Muscle of leg (tissue), 11 donors: ENCODE measurements around the gene F13B. TPM values are rescaled to one million over a fixed set of nuclear protein-coding genes. Genes with fewer than 3 reads are reported as not detected.

ENCODE experiments used
- DNase-seq: peaks from one replicate; pipeline ENCODE4 v3.0.0; 2013
- H3K27ac ChIP-seq: one replicate; pipeline ENCODE4 v1.5.1; 2013; ENCODE audit warnings: mild to moderate bottlenecking, low read length, control low read depth
- H3K27me3 ChIP-seq: one replicate; pipeline ENCODE4 v1.6.1; 2013; ENCODE audit warnings: low read length; ENCODE audit not compliant: control insufficient read depth, insufficient read depth
- H3K36me3 ChIP-seq: one replicate; pipeline ENCODE4 v1.6.1; 2013; ENCODE audit warnings: low read length; ENCODE audit not compliant: control insufficient read depth, insufficient read depth
- H3K4me1 ChIP-seq: one replicate; pipeline ENCODE4 v1.6.1; 2013; ENCODE audit warnings: low read length; ENCODE audit not compliant: control insufficient read depth, insufficient read depth
- H3K4me3 ChIP-seq: one replicate; pipeline ENCODE4 v1.5.1; 2013; ENCODE audit warnings: low read length, control low read depth
- H3K9me3 ChIP-seq: replicated peaks from 2 replicates; pipeline ENCODE4 v1.6.1; 2013; ENCODE audit warnings: low read depth, low read length; ENCODE audit not compliant: control insufficient read depth
- WGBS: methylation state at CpG from one replicate; pipeline ENCODE4 v1.1.5; 2013; ENCODE audit warnings: missing lambda C conversion rate; ENCODE audit not compliant: insufficient coverage; 5-methylcytosine and 5-hydroxymethylcytosine counted together
- polyA plus RNA-seq, 8 donors: library from polyadenylated mRNA; unstranded; fragments of 120-200 nt; gene quantifications; one replicate each; pipeline versions ENCODE4 v1.2.1 to v1.2.3, GENCODE V29; 2013; ENCODE audit warnings: inconsistent platforms in 1 of 8, low replicate concordance in 1 of 8; ENCODE audit not compliant: insufficient read length in 8 of 8, insufficient read depth in 1 of 8
- total RNA-seq: library from RNA; stranded (reverse); fragments of 120-200 nt; gene quantifications from one replicate; pipeline ENCODE4 v1.2.4, GENCODE V29; 2013

Gene F13B
- total and polyA plus RNA-seq, 9 donors: 0.26 to 0.49 (median 0.43) TPM; not detected in 6

GRCh38 chr1:197093226-197093885, 26.3 kb upstream of the F13B start:
- no CpG with 5 or more reads among the region's 4 CpGs for WGBS

GRCh38 chr1:197092491-197093023, 25.5 kb upstream of the F13B start:
- no peaks in the 10 kb centered on the region for H3K4me1 ChIP-seq
- WGBS: no CpG with 5 or more reads among the region's 1 CpG
- no peak overlapping the region for H3K4me3 ChIP-seq
- no peaks in the 10 kb centered on the region for H3K27me3 ChIP-seq
- no peaks in the 10 kb centered on the region for H3K9me3 ChIP-seq
- no peak for DNase-seq
- peaks cover 2% of the 10 kb centered on the region for H3K36me3 ChIP-seq
- H3K27ac ChIP-seq: no peak overlapping the region

More at GRCh38 chr1:197093226-197093885, 26.3 kb upstream of the F13B start:
- no peaks in the 10 kb centered on the region for H3K27me3 ChIP-seq
- no peaks in the 10 kb centered on the region for H3K36me3 ChIP-seq
- H3K4me3 ChIP-seq: no peak overlapping the region
- no peak for DNase-seq
- no peaks in the 10 kb centered on the region for H3K9me3 ChIP-seq
- H3K27ac ChIP-seq: no peak overlapping the region
- no peaks in the 10 kb centered on the region for H3K4me1 ChIP-seq

DNA sequence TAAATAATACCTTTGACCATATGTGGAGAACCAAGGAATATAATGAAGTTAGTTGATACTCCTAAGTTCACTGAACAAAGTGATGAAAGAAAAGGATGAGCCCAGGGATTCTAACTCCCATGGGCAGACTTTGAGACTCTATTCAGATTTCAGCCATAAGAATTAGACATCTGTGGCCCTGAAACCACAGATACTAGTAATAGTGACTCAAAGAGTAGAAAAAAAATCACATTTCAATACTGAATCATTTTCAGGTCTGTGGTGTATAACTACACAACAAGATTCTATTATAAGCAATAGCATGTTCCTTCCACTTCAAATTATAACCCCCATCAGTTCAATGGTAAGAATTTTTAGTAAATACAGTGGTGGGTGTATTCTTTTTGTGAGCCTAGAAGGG, 16.4 kb upstream of the F13B start:
- Histone ChIP-seq H3K4me3 (no peak overlapping the region), H3K36me3 (peaks cover 19% of the 10 kb centered on the region), H3K4me1 (no peaks in the 10 kb centered on the region), H3K27ac (no peak overlapping the region), H3K9me3 (peaks cover 17% of the 10 kb centered on the region), H3K27me3 (no peaks in the 10 kb centered on the region)
- DNase-seq: no peak

DNA sequence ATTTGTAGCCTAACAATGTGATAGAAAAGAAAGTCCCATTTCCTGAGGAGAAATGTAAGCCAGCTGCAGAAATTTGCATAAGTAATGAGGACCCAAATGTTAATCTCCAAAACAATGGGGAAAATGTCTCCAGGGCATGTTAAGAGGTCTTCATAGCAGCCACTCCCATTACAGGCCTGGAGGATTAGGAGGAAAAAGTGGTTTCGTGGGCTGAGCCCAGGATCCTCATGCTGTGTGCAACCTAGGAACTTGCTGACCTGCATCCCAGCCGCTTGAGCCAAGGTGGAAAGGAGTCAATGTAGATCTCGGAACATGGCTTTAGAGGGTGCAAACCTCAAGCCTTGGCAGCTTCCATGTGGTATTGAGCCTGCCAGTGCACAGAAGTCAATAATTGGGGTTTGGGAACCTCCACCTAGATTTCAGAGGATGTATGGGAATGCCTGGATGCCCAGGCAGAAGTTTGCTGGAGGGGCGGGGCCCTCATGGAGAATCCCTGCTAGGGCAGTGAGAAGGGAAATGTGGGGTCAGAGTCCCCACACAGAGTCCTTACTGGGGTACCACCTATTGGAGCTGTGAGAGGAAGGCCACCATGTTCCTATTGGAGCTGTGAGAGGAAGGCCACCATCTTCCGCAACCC, 14.2 kb upstream of the F13B start:
- Histone ChIP-seq H3K9me3 (peaks cover 17% of the 10 kb centered on the region), H3K4me1 (no peaks in the 10 kb centered on the region), H3K27me3 (no peaks in the 10 kb centered on the region), H3K36me3 (peaks cover 15% of the 10 kb centered on the region), H3K4me3 (no peak overlapping the region), H3K27ac (no peak overlapping the region)
- WGBS: 98% methylated on average over 4 of the region's 5 CpGs
- DNase-seq: no peak

- Histone ChIP-seq H3K27me3 (no peaks in the 10 kb centered on the region), H3K36me3 (peaks cover 14% of the 10 kb centered on the region), H3K9me3 (peaks cover 17% of the 10 kb centered on the region), H3K4me3 (no peak overlapping the region), H3K27ac (no peak overlapping the region), H3K4me1 (no peaks in the 10 kb centered on the region)
- WGBS: no CpG with 5 or more reads among the region's 2 CpGs
- no peak for DNase-seq
Measured at GRCh38 chr1:197080323-197080722, 13.3 kb upstream of the F13B start.

DNA sequence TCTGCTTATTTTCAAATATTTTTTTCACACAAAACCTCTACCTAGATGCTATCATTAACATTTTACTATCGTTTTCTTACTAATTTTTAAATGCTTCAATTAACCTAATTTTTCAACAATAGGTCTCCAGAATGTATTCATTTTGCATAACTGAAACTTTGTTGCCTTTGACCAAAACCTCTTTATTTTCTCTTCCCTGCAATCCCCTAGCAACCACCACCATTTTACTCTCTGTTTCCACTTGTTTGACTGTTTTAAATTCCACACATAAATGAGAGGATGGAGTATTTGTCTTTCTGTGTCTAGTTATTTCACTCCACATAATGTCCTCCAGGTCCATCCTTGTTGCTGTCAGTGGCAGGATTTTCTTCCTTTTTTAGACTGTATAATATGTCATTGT, 9.5 kb upstream of the F13B start:
- no peaks in the 10 kb centered on the region for H3K4me1 ChIP-seq

GRCh38 chr1:197073978-197074377, 6.9 kb upstream of the F13B start:
- WGBS: no CpG with 5 or more reads among the region's 1 CpG
- no peaks in the 10 kb centered on the region for H3K36me3 ChIP-seq
- no peak overlapping the region for H3K27ac ChIP-seq
- no peaks in the 10 kb centered on the region for H3K4me1 ChIP-seq
- DNase-seq: no peak
- H3K27me3 ChIP-seq: no peaks in the 10 kb centered on the region
- no peak overlapping the region for H3K4me3 ChIP-seq
- H3K9me3 ChIP-seq: no peaks in the 10 kb centered on the region

More for the DNA sequence above, 9.5 kb upstream of the F13B start:
- H3K27ac ChIP-seq: no peak overlapping the region
- H3K27me3 ChIP-seq: no peaks in the 10 kb centered on the region
- peaks cover 7% of the 10 kb centered on the region for H3K9me3 ChIP-seq
- H3K4me3 ChIP-seq: no peak overlapping the region
- DNase-seq: no peak
- 100% methylated on average over 1 of the region's 1 CpG for WGBS
- H3K36me3 ChIP-seq: no peaks in the 10 kb centered on the region

DNA sequence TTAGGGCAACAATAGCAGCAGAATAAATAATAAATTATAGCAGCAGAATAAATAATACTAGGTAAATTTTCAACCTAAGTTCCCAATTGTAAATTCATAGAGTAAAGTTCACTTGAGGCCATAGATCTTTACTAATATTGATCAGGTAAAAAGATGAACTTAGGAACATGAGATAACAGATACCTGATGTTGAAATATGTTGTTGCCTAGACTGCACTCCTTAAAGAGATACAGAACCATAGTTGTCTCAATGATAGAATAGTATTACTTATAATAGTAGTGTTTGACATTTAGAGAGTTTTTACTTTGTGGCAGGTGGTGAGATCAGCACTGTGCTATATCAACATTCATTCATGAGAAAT, 378 bp upstream of the F13B start:
- Histone ChIP-seq H3K27me3 (no peaks in the 10 kb centered on the region), H3K4me1 (no peaks in the 10 kb centered on the region), H3K4me3 (no peak overlapping the region), H3K36me3 (no peaks in the 10 kb centered on the region), H3K9me3 (no peaks in the 10 kb centered on the region), H3K27ac (no peak overlapping the region)
- DNase-seq: no peak

- Histone ChIP-seq H3K27me3 (no peaks in the 10 kb centered on the region), H3K27ac (no peak overlapping the region), H3K4me1 (no peaks in the 10 kb centered on the region), H3K4me3 (no peak overlapping the region), H3K36me3 (no peaks in the 10 kb centered on the region), H3K9me3 (no peaks in the 10 kb centered on the region)
- no peak for DNase-seq
- WGBS: no CpG with 5 or more reads among the region's 1 CpG
Measured at GRCh38 chr1:197066277-197066676, 783 bp downstream of the F13B start.

- no peaks in the 10 kb centered on the region for H3K9me3 ChIP-seq
- H3K27ac ChIP-seq: no peak overlapping the region
- no peaks in the 10 kb centered on the region for H3K4me1 ChIP-seq
- H3K36me3 ChIP-seq: no peaks in the 10 kb centered on the region
- no peak for DNase-seq
- no peak overlapping the region for H3K4me3 ChIP-seq
- H3K27me3 ChIP-seq: no peaks in the 10 kb centered on the region
Measured at GRCh38 chr1:197065559-197065958, 1.5 kb downstream of the F13B start.
